ENCODE results near the gene GOLGA6L26.
"Not testable (repeated sequence)": the region's sequence is repeated elsewhere in the genome, so short reads cannot be mapped to it uniquely, and the experiment has no call there.

The GOLGA6L26 gene, protein sequence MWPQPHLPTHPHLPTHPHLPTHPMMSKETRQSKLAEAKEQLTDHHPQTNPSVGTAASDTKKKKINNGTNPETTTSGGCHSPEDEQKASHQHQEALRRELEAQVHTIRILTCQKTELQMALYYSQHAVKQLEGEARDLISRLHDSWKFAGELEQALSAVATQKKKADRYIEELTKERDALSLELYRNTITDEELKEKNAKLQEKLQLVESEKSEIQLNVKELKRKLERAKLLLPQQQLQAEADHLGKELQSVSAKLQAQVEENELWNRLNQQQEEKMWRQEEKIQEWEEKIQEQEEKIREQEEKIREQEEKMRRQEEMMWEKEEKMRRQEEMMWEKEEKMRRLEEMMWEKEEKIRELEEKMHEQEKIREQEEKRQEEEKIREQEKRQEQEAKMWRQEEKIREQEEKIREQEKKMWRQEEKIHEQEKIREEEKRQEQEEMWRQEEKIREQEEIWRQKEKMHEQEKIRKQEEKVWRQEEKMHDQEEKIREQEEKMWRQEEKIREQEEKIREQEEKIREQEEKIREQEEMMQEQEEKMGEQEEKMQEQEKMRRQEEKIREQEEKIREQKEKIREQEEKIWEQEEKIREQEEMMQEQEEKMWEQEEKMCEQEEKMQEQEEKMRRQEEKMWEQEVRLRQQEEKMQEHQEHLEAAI

DNA sequence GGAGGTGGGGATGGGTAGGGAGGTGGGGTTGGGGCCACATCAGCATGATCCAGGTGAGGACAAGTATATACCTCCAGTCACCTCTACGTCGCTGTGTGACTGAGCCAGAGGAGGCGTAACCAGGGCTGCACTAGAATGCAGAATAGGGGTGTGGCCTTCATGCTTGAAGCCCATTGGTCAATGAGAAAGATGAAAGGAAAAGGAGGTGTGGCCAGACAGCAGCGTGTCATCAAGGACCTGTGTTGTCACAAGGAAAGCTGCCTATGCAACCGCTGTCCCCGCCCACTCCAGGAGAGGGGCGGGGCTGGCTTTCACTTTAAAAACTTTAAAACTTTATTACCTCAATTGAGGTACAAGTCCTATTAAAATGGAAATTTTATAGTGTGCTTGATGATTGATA, at the start of gene GOLGA6L26:
Gene GOLGA6L26 (minus strand): TSS at position 101 of the 400 bp plus-strand sequence. CDS start 61 bp downstream, at position 40.
- DNase-seq: not testable (repeated sequence)

GRCh38 chr15:23381192-23381591, 47.2 kb upstream of the GOLGA6L26 start:
- not testable (repeated sequence) for DNase-seq

- not testable (repeated sequence) for DNase-seq
Measured at GRCh38 chr15:23380700-23381099, 46.7 kb upstream of the GOLGA6L26 start.

- not testable (repeated sequence) for DNase-seq
Measured at GRCh38 chr15:23378946-23379345, 45.0 kb upstream of the GOLGA6L26 start.

GRCh38 chr15:23374226-23374625, 40.2 kb upstream of the GOLGA6L26 start:
- not testable (repeated sequence) for DNase-seq

DNA sequence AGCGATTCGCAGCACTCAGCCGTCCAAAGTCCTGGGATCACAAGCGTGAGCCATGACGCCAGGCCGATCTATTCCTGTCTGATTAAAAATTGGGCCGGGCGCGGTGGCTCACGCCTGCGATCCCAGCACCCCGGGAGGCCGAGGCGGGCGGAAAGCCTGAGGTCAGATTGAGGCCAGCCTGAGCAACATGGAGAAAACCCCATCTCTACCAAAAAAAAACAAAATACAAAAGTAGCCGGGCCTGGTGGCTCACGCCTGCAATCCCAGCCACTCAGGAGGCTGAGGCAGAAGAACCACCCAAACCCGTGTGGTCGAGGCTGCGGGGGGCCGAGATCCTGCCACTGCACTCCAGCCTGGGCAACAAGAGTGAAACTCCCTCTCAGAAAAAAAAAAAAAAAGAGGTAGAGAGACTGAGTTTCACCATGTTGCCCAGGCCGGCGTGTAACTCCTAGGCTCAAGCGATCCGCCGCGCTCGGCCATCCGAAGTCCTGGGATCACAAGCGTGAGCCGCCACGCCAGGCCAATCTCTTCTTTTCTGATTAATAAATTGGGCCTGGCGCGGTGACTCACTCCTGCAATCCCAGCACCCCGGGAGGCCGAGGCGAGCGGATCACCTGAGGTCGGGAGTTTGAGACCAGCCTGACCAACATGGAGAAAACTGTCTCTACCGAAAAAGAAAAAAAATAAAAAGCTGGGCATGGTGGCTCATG, 39.0 kb upstream of the GOLGA6L26 start:
- DNase-seq: not testable (repeated sequence)

DNA sequence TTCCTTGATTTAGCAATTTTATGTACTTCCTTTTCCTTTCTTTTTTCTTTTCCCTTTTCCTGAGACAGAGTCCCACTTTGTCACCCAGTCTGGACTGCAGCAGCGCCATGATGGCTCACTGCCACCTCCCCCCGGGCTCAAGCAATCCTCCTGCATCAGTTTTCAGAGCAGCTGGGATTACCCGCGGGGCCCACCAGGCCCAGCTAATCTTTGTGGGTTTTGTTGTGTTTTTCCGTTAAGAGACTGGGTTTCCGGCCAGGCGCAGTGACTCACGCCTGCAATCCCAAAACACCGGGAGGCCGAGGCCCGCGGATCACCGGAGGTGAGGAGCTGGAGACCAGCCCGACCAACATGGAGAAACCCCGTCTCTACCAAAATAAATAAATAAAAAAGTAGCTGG, 38.3 kb upstream of the GOLGA6L26 start:
- DNase-seq: no peak

- DNase-seq: not testable (repeated sequence)
Measured at GRCh38 chr15:23371868-23372267, 37.9 kb upstream of the GOLGA6L26 start.

- DNase-seq: not testable (repeated sequence)
Measured at GRCh38 chr15:23371134-23371533, 37.1 kb upstream of the GOLGA6L26 start.

DNA sequence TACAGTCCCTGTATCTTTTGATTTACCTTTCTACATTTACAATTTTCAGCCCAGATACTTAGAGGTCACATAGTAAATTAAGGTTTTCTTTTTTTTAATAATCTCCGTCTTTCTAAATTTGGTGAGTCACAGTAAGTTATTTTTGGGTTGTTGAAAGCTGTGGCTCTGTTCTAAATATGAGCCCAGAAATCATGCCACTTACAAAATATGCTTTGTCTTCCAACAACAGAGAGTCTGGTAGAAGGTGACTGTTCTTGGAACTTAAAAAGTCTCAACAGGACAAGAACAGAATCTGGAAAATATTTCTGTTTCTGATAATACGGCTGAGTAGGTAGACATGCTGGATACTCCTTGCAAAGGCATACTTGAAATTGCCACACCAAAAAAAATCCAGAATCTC, 36.6 kb upstream of the GOLGA6L26 start:
- no peak for DNase-seq

DNA sequence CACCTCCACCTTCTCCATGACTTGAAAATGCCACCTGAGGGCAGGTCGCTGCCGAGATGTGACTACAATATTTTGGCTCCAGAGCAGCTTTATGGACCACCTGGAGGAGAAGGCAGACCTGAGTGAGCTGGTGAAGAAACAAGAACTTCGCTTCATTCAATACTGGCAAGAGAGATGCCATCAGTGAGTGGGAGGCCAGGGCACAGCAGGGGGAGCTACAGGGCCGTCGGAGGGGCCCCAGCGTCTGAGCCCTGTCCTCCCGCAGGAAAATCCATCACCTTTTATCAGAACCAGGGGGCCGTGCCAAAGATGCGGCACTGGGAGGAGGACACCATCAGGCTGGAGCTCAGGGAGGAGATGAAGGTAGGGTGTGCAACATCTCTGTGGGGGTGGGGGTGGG, 30.3 kb upstream of the GOLGA6L26 start:
- DNase-seq: not testable (repeated sequence)

GRCh38 chr15:23362622-23363021, 28.6 kb upstream of the GOLGA6L26 start:
- not testable (repeated sequence) for DNase-seq

DNA sequence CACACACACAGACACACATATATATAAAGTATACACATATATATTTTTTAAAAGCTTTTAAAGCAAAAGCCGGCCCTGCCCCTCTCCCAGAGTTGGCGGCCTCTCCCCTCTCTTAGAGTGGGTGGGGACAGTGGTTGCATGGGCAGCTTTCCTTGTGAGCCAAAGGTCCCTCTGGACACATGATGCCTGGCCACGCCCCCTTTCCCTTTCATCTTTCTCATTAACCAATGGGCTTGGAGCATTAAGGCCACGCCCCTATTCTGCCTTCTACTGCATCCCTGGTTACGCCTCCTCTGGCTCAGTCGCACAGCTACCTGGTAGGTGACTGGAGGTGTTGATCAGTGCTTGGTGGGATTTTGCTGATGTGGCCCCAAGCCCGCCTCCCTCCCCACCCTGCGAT, 20.5 kb upstream of the GOLGA6L26 start, which contains the start of gene GOLGA8S:
Gene GOLGA8S (plus strand): TSS at position 301 of the 400 bp plus-strand sequence. CDS start 62 bp downstream, at position 363.
- DNase-seq: not testable (repeated sequence)

- not testable (repeated sequence) for DNase-seq
Measured at GRCh38 chr15:23311233-23311632, 22.8 kb downstream of the GOLGA6L26 start.

GRCh38 chr15:23305921-23306320, 28.1 kb downstream of the GOLGA6L26 start:
- not testable (repeated sequence) for DNase-seq

- DNase-seq: not testable (repeated sequence)
Measured at GRCh38 chr15:23304805-23305204, 29.2 kb downstream of the GOLGA6L26 start.

GRCh38 chr15:23304267-23304666, 29.7 kb downstream of the GOLGA6L26 start:
- DNase-seq: peak; percentile 5

GRCh38 chr15:23303654-23304053, 30.3 kb downstream of the GOLGA6L26 start:
- peak; percentile 32 for DNase-seq

GRCh38 chr15:23303246-23303645, 30.8 kb downstream of the GOLGA6L26 start:
- not testable (repeated sequence) for DNase-seq
